DMS 273 (cell line): ENCODE data around the gene SRSF7.
"Not testable (repeated sequence)": the region's sequence is repeated elsewhere in the genome, so short reads cannot be mapped to it uniquely, and the experiment has no call there.

Source experiments
- DNase-seq: peaks from one replicate; lab custom pipeline; 2025; ENCODE audit not compliant: unreplicated experiment; lab: John Stamatoyannopoulos, UW

The SRSF7 gene

DNA sequence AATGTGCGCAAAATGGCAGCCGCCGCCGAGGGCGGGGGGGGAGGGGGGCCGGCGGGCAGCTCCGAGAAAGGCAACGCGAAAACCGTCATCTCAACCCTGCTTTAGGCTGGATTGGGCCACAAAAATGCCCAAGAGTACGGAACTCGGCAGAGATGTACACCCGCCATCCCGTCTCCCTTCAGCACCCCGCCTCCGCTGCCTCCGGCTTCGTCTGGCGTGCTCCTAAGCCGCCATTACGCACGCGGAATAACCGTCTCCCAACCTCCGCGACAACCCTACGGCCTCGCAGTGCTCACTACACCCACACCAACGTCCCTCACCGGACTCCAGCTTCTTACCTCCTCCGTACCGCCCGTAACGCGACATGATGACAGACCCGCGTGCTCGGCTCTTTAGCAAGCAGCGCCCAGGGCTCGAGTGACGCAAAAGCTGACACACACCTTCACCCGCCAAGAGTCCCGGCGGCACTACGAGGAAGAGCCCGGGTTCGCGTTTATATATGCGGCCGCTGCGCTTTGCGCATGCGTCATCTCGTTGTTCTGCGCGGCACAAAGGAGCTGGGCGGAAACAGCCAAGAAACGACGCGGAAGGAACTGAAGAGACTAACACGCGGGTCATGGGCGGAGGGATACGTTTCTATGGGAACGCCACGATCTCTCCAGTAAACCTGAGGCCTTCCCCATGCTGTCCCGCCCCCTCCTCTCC is at the start of gene SRSF7:
Gene SRSF7, minus strand, starts transcription at position 471 of the 705 bp plus-strand sequence. Its CDS starts 105 bp downstream, at position 366.
- peak; percentile 100 for DNase-seq

GRCh38 chr2:38797953-38798352 is 46.8 kb upstream of the SRSF7 start:
- DNase-seq = no peak

DNA sequence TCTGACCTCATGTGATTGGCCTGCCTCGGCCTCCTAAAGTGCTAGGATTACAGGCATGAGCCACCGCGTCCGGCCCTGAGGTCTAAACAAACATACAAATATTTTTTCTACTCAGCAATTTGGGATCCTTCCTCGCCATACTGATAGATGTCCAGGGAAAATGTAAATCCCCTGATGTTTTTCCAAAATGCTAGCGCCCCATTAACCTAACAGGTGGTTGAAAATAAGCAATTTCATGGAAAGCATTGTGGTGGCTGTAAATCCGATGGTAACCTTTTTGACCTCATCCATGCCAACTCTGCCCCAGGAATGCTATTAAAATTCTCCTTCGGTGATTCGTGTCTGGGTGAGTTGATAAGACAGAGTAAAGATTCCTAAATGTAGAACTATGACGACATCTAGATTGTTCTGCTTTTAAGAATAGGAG is 46.1 kb upstream of the SRSF7 start:
- DNase-seq = no peak

DNA sequence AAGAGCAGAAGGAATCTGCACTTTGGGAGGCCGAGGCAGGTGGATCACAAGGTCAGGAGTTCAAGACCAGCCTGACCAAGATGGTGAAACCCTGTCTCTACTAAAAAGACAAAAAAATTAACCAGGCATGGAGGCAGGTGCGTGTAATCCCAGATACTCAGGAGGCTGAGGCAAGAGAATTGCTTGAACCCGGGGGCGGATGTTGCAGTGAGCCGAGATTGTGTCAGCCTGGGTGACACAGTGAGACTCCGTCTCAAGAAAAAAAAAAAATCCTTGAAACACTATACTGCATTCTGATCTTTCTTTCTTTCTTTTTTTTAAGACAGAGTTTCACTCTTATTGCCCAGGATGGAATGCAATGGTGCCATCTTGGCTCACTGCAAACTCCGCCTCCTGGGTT is 43.9 kb upstream of the SRSF7 start:
- not testable (repeated sequence) for DNase-seq

GRCh38 chr2:38794235-38794946 is 43.2 kb upstream of the SRSF7 start:
- DNase-seq = no peak

- no peak for DNase-seq
These were observed 42.4 kb upstream of the SRSF7 start for GRCh38 chr2:38793511-38793910.

- no peak for DNase-seq
These were observed 41.6 kb upstream of the SRSF7 start for GRCh38 chr2:38792751-38793150.

DNA sequence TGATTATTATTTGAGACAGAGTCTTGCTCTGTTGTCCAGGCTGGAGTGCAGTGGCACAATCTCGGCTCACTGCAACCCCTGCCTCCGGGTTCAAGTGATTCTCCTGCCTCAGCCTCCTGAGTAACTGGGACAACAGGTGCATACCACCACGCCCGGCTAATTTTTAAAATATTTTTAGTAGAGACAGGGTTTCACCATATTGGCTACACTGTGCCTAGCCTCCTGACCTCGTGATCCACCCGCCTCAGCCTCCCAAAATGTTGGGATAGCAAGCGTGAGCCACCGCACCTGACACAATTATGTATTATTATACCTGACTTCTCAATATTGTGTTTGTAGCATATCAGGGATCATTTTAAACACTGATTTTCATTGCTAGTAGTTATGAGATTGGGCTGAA is 41.2 kb upstream of the SRSF7 start:
- not testable (repeated sequence) for DNase-seq

- DNase-seq = no peak
These were observed 40.6 kb upstream of the SRSF7 start for GRCh38 chr2:38791744-38792143.

GRCh38 chr2:38789691-38790090 is 38.5 kb upstream of the SRSF7 start:
- no peak for DNase-seq

DNA sequence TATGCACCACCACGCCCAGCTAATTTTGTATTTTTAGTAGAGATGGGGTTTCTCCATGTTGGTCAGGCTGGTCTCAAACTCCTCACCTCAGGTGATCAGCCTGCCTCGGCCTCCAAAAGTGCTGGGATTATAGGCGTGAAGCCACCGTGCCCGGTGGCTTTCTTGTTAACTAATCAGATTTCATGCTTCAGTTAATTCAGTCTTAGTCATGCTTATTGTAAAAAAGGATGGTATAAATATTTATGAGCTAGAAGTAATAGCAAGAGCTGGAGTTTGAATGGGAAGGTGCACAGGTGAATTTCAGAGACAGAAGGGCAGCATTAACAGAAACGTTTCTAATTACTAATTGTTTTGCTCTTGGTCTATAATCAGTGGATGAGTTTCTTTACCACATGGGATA is 37.1 kb upstream of the SRSF7 start:
- no peak for DNase-seq

DNA sequence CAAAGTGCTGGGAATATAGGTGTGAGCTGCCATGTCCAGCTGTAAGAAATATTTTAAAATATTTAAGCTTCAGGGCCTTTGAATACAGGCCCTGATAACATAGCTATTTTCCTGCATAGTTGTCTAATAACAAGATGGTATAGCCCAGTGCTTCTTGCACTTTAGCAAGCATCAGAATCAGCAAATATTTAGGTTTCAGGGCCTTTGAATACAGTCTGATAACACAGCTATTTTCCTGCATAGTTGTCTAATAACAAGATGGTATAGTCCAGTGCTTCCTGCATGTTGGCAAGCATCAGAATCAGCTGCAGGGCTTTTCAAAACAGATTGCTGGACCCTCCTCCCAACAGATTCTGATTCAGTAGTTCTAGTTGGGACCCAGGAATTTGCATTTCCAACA is 32.4 kb upstream of the SRSF7 start:
- no peak for DNase-seq

GRCh38 chr2:38778687-38779082 is 27.5 kb upstream of the SRSF7 start:
- DNase-seq = no peak

DNA sequence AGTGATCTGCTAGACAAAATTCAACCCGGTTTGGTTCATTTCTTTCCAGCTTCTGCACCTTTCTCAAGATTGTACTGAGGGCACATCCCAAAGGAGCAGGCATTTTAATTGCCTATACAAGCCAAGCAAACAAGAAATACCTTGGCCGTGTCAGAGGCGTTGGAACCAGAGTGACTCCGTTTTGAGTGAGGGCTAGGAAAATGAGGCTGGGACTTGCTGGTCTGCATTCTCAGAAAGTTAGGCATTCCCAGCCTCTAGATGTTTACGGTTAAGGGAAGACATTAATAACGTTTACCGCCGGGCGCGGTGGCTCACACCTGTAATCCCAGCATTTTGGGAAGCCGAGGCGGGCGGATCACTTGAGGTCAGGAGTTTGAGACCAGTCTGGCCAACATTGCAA is 25.4 kb upstream of the SRSF7 start:
- no peak for DNase-seq

- no peak for DNase-seq
These were observed 24.7 kb upstream of the SRSF7 start for GRCh38 chr2:38775921-38776225.

- DNase-seq = no peak
These were observed 24.1 kb upstream of the SRSF7 start for GRCh38 chr2:38775097-38775920.

- no peak for DNase-seq
These were observed 20.5 kb upstream of the SRSF7 start for GRCh38 chr2:38771632-38772031.

GRCh38 chr2:38765551-38765950 is 14.4 kb upstream of the SRSF7 start:
- no peak for DNase-seq

GRCh38 chr2:38765149-38765548 is 14.0 kb upstream of the SRSF7 start:
- DNase-seq = no peak

DNA sequence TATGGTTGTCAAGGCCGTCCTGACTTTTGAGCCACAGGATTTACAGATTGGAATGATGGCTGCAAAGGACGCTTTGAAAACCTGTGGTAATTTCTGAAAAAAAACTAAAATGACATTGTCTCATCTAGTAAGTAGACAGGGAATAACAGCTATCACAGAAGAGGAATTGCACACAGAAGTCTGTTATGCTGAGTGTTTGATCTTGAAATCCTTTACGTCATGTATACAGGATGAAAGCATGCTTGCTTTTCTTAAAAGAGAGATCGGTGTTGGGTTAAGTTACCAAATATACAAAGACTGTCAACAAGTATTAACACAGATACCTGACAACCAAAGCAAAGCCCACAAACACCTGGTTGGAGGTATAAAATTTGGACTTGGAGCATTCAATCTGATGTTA is 12.6 kb upstream of the SRSF7 start:
- no peak for DNase-seq

GRCh38 chr2:38763228-38763627 is 12.1 kb upstream of the SRSF7 start:
- no peak for DNase-seq

DNA sequence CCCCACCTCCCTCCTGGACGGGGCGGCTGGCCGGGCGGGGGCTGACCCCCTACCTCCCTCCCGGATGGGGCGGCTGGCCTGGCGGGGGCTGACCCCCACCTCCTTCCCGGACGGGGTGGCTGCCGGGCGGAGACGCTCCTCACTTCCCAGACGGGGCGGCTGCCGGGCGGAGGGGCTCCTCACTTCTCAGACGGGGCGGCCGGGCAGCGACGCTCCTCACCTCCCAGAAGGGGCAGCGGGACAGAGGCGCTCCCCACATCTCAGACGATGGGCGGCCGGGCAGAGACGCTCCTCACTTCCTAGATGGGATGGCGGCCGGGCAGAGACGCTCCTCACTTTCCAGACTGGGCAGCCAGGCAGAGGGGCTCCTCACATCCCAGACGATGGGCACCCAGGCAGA is 4.7 kb upstream of the SRSF7 start:
- not testable (repeated sequence) for DNase-seq
